LNCaP clone FGC (cell line): Measurements from ENCODE around the gene SCD5.

ENCODE experiments used
- DNase-seq: peaks from one replicate; pipeline ENCODE4 v3.0.0-alpha.2; 2011; ENCODE audit warnings: low read depth
- H3K4me3 ChIP-seq: 2 replicates; pipeline ENCODE4 v1.5.1; 2011; ENCODE audit warnings: mild to moderate bottlenecking, low read depth, low read length, control low read depth
- TF ChIP-seq, protein P1 (sequence below): IDR thresholded peaks from 2 replicates; pipeline ENCODE4 v1.5.1; 2012; ENCODE audit warnings: mild to moderate bottlenecking; ENCODE audit not compliant: control insufficient read depth, insufficient read depth; ENCODE audit errors: extremely low read depth

SCD5 gene

GRCh38 chr4:82604522-82604921 is 194.1 kb downstream of the SCD5 start:
- DNase-seq: no peak
- no peak overlapping the region for H3K4me3 ChIP-seq
- TF ChIP-seq, protein P1, sequence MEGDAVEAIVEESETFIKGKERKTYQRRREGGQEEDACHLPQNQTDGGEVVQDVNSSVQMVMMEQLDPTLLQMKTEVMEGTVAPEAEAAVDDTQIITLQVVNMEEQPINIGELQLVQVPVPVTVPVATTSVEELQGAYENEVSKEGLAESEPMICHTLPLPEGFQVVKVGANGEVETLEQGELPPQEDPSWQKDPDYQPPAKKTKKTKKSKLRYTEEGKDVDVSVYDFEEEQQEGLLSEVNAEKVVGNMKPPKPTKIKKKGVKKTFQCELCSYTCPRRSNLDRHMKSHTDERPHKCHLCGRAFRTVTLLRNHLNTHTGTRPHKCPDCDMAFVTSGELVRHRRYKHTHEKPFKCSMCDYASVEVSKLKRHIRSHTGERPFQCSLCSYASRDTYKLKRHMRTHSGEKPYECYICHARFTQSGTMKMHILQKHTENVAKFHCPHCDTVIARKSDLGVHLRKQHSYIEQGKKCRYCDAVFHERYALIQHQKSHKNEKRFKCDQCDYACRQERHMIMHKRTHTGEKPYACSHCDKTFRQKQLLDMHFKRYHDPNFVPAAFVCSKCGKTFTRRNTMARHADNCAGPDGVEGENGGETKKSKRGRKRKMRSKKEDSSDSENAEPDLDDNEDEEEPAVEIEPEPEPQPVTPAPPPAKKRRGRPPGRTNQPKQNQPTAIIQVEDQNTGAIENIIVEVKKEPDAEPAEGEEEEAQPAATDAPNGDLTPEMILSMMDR: no peak

DNA sequence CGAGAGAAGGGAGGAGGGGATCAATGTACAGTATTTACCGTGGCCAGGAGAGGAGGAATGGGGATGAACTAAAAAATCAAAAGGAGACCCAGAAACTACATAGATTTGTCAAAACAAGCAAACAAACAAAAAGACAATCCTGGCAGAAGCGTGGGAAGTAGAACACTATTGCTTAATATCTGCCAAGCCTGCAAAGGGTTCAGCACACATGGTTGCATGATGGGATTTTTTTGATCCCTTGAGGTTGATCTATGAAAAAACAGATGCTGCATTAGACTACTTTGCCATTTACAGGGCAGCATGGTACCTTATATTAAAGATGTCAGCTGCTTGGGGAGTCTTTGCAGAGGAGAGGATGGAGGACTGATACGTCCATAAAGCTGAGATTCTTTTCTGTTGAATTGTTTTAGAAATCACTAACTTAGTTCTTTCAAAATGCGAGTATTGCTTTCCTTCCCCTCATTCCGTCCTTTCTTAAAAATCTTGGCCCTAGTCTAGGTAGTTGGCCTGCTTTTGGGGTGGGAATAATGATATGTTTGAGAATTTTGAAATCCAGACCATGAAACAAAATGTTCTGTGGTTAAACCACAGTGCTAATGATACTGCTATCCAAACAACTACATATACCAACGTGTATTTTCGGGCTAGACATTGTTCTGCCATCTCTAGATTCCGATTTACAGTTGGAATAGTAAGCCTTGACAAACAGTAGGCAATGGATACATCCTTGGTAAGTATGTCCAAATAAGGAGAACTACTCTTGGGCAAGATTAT is 197.2 kb downstream of the SCD5 start:
- no peak overlapping the region for H3K4me3 ChIP-seq
- TF ChIP-seq, protein P1: no peak
- DNase-seq: no peak

DNA sequence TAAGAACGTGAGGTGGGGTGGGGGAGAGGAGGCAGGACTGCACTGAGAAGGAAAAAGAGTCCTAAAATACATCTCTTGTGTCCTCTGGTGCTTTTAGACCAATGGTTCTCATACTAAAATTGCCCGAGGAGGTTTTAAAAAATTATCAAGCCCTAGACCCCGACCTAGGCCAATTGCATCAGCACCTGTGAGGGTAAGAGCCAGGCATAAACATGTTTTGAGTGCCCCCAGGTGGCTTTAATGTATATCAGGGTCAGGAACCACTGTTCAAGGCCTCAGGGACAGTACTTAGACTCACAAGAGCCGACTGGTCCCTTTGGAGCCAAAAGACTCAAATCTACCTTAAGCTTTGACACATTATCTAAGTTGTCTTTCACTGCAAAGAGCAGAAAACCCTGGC is 199.3 kb downstream of the SCD5 start:
- peak; percentile 15 for DNase-seq
- no peak overlapping the region for H3K4me3 ChIP-seq
- TF ChIP-seq, protein P1: peak; percentile 48

GRCh38 chr4:82594456-82594855 is 204.1 kb downstream of the SCD5 start:
- TF ChIP-seq, protein P1: no peak
- H3K4me3 ChIP-seq: no peak overlapping the region
- no peak for DNase-seq

- no peak for DNase-seq
- H3K4me3 ChIP-seq: no peak overlapping the region
- TF ChIP-seq, protein P1: no peak
These were observed 205.2 kb downstream of the SCD5 start for GRCh38 chr4:82593411-82593810.

DNA sequence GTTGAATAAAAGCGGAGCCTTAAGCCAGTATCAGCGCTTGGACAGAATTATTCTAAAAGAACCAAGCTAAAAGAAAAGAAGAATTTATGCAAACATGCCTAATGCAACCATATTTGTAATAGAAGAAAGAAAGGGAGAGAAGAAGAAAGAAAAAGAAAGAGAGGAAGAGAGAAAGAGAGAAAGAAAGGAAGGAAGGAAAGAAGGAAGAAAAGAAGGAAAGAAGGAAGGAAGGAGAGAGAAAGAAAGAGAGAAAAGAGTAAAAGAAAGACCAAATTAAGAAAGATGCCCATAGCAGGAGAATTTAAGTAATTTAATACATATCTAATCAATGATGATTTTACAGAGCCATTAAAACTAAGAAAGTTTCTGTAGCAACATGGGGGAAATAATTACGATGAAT is 206.0 kb downstream of the SCD5 start:
- DNase-seq: no peak
- no peak overlapping the region for H3K4me3 ChIP-seq
- TF ChIP-seq, protein P1: no peak

GRCh38 chr4:82591592-82591991 is 207.0 kb downstream of the SCD5 start:
- no peak overlapping the region for H3K4me3 ChIP-seq
- DNase-seq: no peak
- TF ChIP-seq, protein P1: no peak
